Endothelial cell of umbilical vein (primary cell): Measurements from ENCODE around the gene UBTD1.

Experiments used
- EZH2 ChIP-seq: IDR thresholded peaks from 2 replicates; pipeline ENCODE4 v1.6.1; 2012; ENCODE audit warnings: borderline replicate concordance, low read depth, mild to moderate bottlenecking, moderate library complexity, low read length, inconsistent platforms; ENCODE audit not compliant: severe bottlenecking
- FOS ChIP-seq: IDR thresholded peaks from 2 replicates; pipeline ENCODE4 v1.6.1; 2011; ENCODE audit warnings: mild to moderate bottlenecking, low read length, moderate library complexity, borderline replicate concordance; ENCODE audit not compliant: insufficient read depth
- POLR2A ChIP-seq: IDR thresholded peaks from 2 replicates; pipeline ENCODE4 v1.6.1; 2012; ENCODE audit warnings: low read depth, mild to moderate bottlenecking, control low read depth, low read length
- POLR2AphosphoS5 ChIP-seq: IDR thresholded peaks from 2 replicates; pipeline ENCODE4 v1.6.1; 2012; ENCODE audit warnings: low read depth, mild to moderate bottlenecking, control low read depth, low read length, moderate library complexity; ENCODE audit not compliant: insufficient read depth
- TF ChIP-seq, protein P1 (sequence below), 2 donors: IDR thresholded peaks; 1 replicate in 1 of 2; 2 replicates in 1 of 2; pipeline ENCODE4 v1.5.1; 2011; ENCODE audit warnings: low read length in 2 of 2, mild to moderate bottlenecking in 2 of 2, moderate library complexity in 2 of 2, control low read depth in 1 of 2, inconsistent platforms in 1 of 2, low read depth in 1 of 2; ENCODE audit not compliant: insufficient read depth in 1 of 2; ENCODE audit errors: extremely low read depth in 1 of 2
- TF ChIP-seq, protein P2 (sequence below): IDR thresholded peaks from 2 replicates; pipeline ENCODE4 v1.6.1; 2011; ENCODE audit not compliant: insufficient read depth, insufficient read length

DNA sequence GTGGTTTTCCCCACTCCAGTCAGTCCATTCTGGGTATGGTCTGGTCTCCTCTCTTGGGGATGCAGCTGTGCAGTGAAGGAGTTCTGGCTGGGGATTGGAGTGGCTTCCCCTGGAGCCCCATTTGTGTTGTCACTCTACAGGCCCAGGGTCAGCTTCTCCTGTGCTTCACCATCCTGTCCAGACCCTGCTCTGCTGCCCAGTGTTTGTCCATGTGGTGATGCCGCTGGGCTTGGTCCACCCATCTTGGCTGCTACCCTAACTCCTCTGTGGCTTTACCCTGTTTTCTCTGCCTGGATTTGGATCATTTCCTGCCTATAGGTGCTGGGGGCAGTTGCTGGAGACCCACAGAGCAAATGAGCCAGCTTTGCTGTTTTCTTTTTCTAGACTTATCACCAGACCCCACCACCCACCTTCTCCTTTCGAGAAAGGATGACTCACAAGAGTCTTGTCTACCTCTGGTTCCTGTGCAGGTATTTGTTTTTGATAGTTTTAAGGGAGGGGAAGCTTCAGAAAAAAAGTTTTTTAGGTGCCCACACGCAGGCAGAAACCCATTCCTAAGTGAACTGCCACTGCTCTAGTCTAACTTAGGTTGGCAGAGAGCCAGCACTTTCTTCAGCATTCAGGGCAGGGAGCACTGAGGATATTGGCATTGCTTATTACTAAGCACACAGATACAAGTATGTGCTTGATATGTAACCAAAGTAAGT lies 44.2 kb upstream of the UBTD1 start:
- TF ChIP-seq, protein P1, sequence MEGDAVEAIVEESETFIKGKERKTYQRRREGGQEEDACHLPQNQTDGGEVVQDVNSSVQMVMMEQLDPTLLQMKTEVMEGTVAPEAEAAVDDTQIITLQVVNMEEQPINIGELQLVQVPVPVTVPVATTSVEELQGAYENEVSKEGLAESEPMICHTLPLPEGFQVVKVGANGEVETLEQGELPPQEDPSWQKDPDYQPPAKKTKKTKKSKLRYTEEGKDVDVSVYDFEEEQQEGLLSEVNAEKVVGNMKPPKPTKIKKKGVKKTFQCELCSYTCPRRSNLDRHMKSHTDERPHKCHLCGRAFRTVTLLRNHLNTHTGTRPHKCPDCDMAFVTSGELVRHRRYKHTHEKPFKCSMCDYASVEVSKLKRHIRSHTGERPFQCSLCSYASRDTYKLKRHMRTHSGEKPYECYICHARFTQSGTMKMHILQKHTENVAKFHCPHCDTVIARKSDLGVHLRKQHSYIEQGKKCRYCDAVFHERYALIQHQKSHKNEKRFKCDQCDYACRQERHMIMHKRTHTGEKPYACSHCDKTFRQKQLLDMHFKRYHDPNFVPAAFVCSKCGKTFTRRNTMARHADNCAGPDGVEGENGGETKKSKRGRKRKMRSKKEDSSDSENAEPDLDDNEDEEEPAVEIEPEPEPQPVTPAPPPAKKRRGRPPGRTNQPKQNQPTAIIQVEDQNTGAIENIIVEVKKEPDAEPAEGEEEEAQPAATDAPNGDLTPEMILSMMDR (IDR thresholded peaks at IDR 0.05; ENCODE audit: extremely low read depth in 1 of 2, insufficient read depth in 1 of 2, low read depth in 1 of 2, low read length in 2 of 2) = no peak
- TF ChIP-seq, protein P2, sequence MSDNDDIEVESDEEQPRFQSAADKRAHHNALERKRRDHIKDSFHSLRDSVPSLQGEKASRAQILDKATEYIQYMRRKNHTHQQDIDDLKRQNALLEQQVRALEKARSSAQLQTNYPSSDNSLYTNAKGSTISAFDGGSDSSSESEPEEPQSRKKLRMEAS = no peak
- TF ChIP-seq EZH2 (no peak), POLR2A (no peak), POLR2AphosphoS5 (no peak), FOS (no peak)
